HG02884 (cell line): ENCODE results near the gene CFAP221.

Experiments used
- ATAC-seq: cut with Tn5 transposase; IDR thresholded peaks from one replicate; pipeline ENCODE4 v1.9.1; 2021; ENCODE audit warnings: mild to moderate bottlenecking, moderate library complexity; ENCODE audit not compliant: unreplicated experiment

Gene CFAP221

GRCh38 chr2:119694845-119695521, 150.7 kb downstream of the CFAP221 start:
- no peak for ATAC-seq

- no peak for ATAC-seq
Observed at GRCh38 chr2:119696005-119696404, 151.8 kb downstream of the CFAP221 start.

- ATAC-seq = no peak
Observed at GRCh38 chr2:119696494-119697030, 152.3 kb downstream of the CFAP221 start.

GRCh38 chr2:119697290-119698020, 153.2 kb downstream of the CFAP221 start:
- ATAC-seq = peak; percentile 86

GRCh38 chr2:119698246-119698645, 154.0 kb downstream of the CFAP221 start:
- ATAC-seq = no peak

GRCh38 chr2:119699016-119699606, 154.9 kb downstream of the CFAP221 start:
- ATAC-seq = no peak

- no peak for ATAC-seq
Observed at GRCh38 chr2:119700866-119701265, 156.6 kb downstream of the CFAP221 start.

- no peak for ATAC-seq
Observed at GRCh38 chr2:119701352-119701751, 157.1 kb downstream of the CFAP221 start.

- no peak for ATAC-seq
Observed at GRCh38 chr2:119702203-119702917, 158.1 kb downstream of the CFAP221 start.

- peak; percentile 91 for ATAC-seq
Observed at GRCh38 chr2:119702918-119703401, 158.7 kb downstream of the CFAP221 start.

- no peak for ATAC-seq
Observed at GRCh38 chr2:119703526-119703925, 159.3 kb downstream of the CFAP221 start.

GRCh38 chr2:119704670-119705120, 160.4 kb downstream of the CFAP221 start:
- no peak for ATAC-seq

GRCh38 chr2:119706221-119706620, 162.0 kb downstream of the CFAP221 start:
- no peak for ATAC-seq
